Small intestine (tissue), 7 donors: ENCODE measurements around the gene CEP83. TPM values are rescaled to one million over a fixed set of nuclear protein-coding genes. Genes with fewer than 3 reads are reported as not detected.
"Not testable (repeated sequence)": the region's sequence is repeated elsewhere in the genome, so short reads cannot be mapped to it uniquely, and the experiment has no call there.

ENCODE experiments used
- DNase-seq, 2 donors: peaks; one replicate each; pipeline versions ENCODE4 v3.0.0 to v3.0.0-alpha.2; 2013
- FAIRE-seq: peaks from 2 replicates; lab custom pipeline; 2012; peaks lifted over from hg19 to GRCh38; lab: Jason Lieb, UNC
- H3K27ac ChIP-seq, 3 donors: one replicate each; pipeline ENCODE4 v1.5.1; 2013; ENCODE audit warnings: low read length in 2 of 3, mild to moderate bottlenecking in 2 of 3, control low read depth in 1 of 3, inconsistent platforms in 1 of 3, low read depth in 1 of 3, moderate library complexity in 1 of 3
- H3K27me3 ChIP-seq, 3 donors: one replicate each; pipeline ENCODE4 v1.6.1; 2013; ENCODE audit warnings: low read length in 3 of 3, inconsistent platforms in 1 of 3; ENCODE audit not compliant: control insufficient read depth in 3 of 3, insufficient read depth in 3 of 3
- H3K36me3 ChIP-seq, 3 donors: one replicate each; pipeline ENCODE4 v1.6.1; 2013; ENCODE audit warnings: low read length in 3 of 3, inconsistent platforms in 1 of 3, low read depth in 1 of 3, mild to moderate bottlenecking in 1 of 3, moderate library complexity in 1 of 3; ENCODE audit not compliant: control insufficient read depth in 3 of 3, insufficient read depth in 2 of 3
- H3K4me1 ChIP-seq, 3 donors: one replicate each; pipeline ENCODE4 v1.6.1; 2013; ENCODE audit warnings: low read length in 2 of 3, inconsistent platforms in 1 of 3, low read depth in 1 of 3, mild to moderate bottlenecking in 1 of 3, moderate library complexity in 1 of 3; ENCODE audit not compliant: control insufficient read depth in 3 of 3, insufficient read depth in 2 of 3
- H3K4me3 ChIP-seq, 3 donors: one replicate each; pipeline ENCODE4 v1.5.1; 2013; ENCODE audit warnings: low read length in 3 of 3, control low read depth in 1 of 3, inconsistent platforms in 1 of 3, low read depth in 1 of 3, mild to moderate bottlenecking in 1 of 3, moderate library complexity in 1 of 3
- H3K9me3 ChIP-seq, 2 donors: one replicate each; pipeline ENCODE4 v1.6.1; 2013; ENCODE audit warnings: low read depth in 1 of 2, low read length in 1 of 2; ENCODE audit not compliant: control insufficient read depth in 2 of 2, insufficient read depth in 1 of 2
- WGBS, 3 donors: extraction: QIAGEN DNeasy Blood & Tissue Kit; methylation state at CpG; one replicate each; pipeline ENCODE4 v1.1.7; 2013; 5-methylcytosine and 5-hydroxymethylcytosine counted together
- polyA plus RNA-seq, 4 donors: library from polyadenylated mRNA; stranded (reverse) in 3 of 4; unstranded in 1 of 4; fragments of 200-250 nt in 3 of 4; fragments of 120-200 nt in 1 of 4; gene quantifications; one replicate each; pipeline versions ENCODE4 v1.2.1 to v1.2.3, GENCODE V29; 2013
- donor health status: healthy with polysubstance abuse.
- donor health status: control.
- donor health status: control.
- donor health status: Bipolar disorder and iron deficiency.
- donor health status: healthy.

Gene CEP83
- polyA plus RNA-seq, 4 donors, result 3.8 to 17.3 (median 6.1) TPM

DNA sequence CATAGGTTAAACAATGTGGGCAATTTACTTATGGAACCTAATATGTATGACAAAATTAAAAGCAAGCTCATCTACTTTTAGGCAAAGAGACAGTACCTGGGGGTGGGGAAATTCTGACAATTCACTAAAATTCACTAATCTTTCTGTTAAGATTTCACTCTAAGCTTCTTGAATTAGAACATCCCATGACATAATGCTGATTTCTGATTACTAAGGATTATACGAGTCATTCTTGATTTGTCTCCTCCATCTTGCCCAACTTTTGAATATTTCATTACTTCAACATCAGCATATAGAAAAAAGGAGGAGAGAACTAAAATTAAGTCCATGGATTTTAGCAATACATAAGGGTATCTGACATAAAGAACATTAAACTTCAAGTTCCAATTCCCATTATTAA lies 2.4 kb downstream of the CEP83 start:
- peaks cover 0 to 5% (median 4%) of the 10 kb centered on the region in 3 donors for H3K36me3 ChIP-seq
- no peak for FAIRE-seq
- no peaks in the 10 kb centered on the region for H3K9me3 ChIP-seq
- peaks cover 0 to 7% (median 5%) of the 10 kb centered on the region in 3 donors for H3K4me1 ChIP-seq
- DNase-seq, result no peak
- WGBS, 3 donors, result 86 to 89% (median 88%) methylated on average over 1 of the region's 1 CpG
- H3K27me3 ChIP-seq, result no peaks in the 10 kb centered on the region
- no peak overlapping the region for H3K4me3 ChIP-seq
- H3K27ac ChIP-seq, result no peak overlapping the region

DNA sequence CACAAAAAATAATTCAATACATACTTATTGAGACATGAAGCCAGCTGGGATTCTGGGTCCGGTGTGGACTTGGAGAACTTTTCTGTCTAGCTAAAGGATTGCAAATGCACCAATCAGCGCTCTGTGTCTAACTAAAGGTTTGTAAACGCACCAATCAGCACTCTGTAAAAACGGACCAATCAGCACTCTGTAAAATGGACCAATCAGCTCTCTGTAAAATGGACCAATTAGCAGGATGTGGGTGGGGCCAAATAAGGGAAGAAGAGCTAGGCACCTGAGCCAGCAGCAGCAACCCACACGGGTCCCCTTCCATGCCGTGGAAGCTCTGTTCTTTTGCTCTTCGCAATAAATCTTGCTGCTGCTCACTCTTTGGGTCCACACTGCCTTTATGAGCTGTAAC lies 5.3 kb downstream of the CEP83 start:
- 97 to 98% (median 98%) methylated on average over 7 of the region's 7 CpGs for WGBS, 3 donors
- not testable (repeated sequence) for DNase-seq, H3K36me3 ChIP-seq, H3K4me3 ChIP-seq, H3K27me3 ChIP-seq, H3K9me3 ChIP-seq, H3K4me1 ChIP-seq, H3K27ac ChIP-seq, FAIRE-seq

GRCh38 chr12:94445662-94446061 lies 14.0 kb downstream of the CEP83 start:
- 69 to 71% (median 70%) methylated on average over 1 of the region's 1 CpG for WGBS, 3 donors
- FAIRE-seq, result no peak

GRCh38 chr12:94437303-94437702 lies 22.4 kb downstream of the CEP83 start:
- Histone ChIP-seq H3K9me3 (peaks cover 0 to 6% of the 10 kb centered on the region in 2 donors), H3K27me3 (no peaks in the 10 kb centered on the region), H3K36me3 (no peaks in the 10 kb centered on the region), H3K4me1 (peaks cover 0 to 17% (median 2%) of the 10 kb centered on the region in 3 donors), H3K4me3 (no peak overlapping the region), H3K27ac (no peak overlapping the region)
- 95 to 100% (median 98%) methylated on average over 1 of the region's 1 CpG for WGBS, 3 donors
- FAIRE-seq (no peak), DNase-seq (no peak)

More at GRCh38 chr12:94445662-94446061, 14.0 kb downstream of the CEP83 start:
- Histone ChIP-seq H3K27me3 (no peaks in the 10 kb centered on the region), H3K9me3 (peaks cover 0 to 6% of the 10 kb centered on the region in 2 donors), H3K4me1 (no peaks in the 10 kb centered on the region), H3K27ac (no peak overlapping the region), H3K4me3 (no peak overlapping the region), H3K36me3 (peaks cover 0 to 4% (median 0%) of the 10 kb centered on the region in 3 donors)
- no peak for DNase-seq

- no peaks in the 10 kb centered on the region for H3K27me3 ChIP-seq
- no peak overlapping the region for H3K4me3 ChIP-seq
- peaks cover 0 to 17% (median 2%) of the 10 kb centered on the region in 3 donors for H3K4me1 ChIP-seq
- FAIRE-seq (no peak), DNase-seq (peak in 1 of 2 donors; percentile 19)
- H3K9me3 ChIP-seq, result peaks cover 0 to 12% of the 10 kb centered on the region in 2 donors
- WGBS, 3 donors, result 56 to 78% (median 67%) methylated on average over 5 of the region's 5 CpGs
- H3K36me3 ChIP-seq, result no peaks in the 10 kb centered on the region
- no peak overlapping the region for H3K27ac ChIP-seq
Measured at GRCh38 chr12:94435511-94435927, 24.1 kb downstream of the CEP83 start.

DNA sequence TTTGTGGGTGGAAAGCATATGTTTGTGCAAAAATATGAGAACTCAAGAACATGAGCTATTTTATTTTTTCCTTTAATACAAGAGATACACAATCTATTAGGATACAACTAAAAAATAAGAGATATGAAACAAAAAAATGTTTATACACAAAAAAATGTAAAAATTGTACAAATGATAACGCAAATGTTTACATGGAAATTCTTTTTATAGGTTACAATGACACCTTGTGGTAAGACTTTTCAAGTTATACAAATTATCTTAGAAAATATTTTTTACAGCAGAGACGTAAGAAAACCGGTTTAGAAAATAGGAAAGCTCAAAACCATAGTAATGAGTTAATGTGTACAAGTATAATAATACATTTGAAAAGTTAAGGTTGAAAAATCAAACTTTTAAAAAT lies 25.5 kb downstream of the CEP83 start:
- FAIRE-seq (peak; percentile 92), DNase-seq (peak in 1 of 2 donors; percentile 9)
- H3K9me3 ChIP-seq, result peaks cover 0 to 24% of the 10 kb centered on the region in 2 donors
- H3K27ac ChIP-seq, result peak overlapping the region in 1 of 3 donors; percentile 83
- H3K4me3 ChIP-seq, result no peak overlapping the region
- 57 to 79% (median 68%) methylated on average over 3 of the region's 3 CpGs for WGBS, 3 donors
- peaks cover 0 to 17% (median 2%) of the 10 kb centered on the region in 3 donors for H3K4me1 ChIP-seq
- H3K36me3 ChIP-seq, result peaks cover 0 to 7% (median 0%) of the 10 kb centered on the region in 3 donors
- no peaks in the 10 kb centered on the region for H3K27me3 ChIP-seq

GRCh38 chr12:94433744-94434143 lies 25.9 kb downstream of the CEP83 start:
- Histone ChIP-seq H3K9me3 (peaks cover 0 to 26% of the 10 kb centered on the region in 2 donors), H3K27ac (peak overlapping the region in 1 of 3 donors; percentile 83), H3K4me1 (peaks cover 0 to 17% (median 2%) of the 10 kb centered on the region in 3 donors), H3K4me3 (no peak overlapping the region), H3K27me3 (no peaks in the 10 kb centered on the region), H3K36me3 (peaks cover 0 to 7% (median 0%) of the 10 kb centered on the region in 3 donors)
- 20 to 47% (median 41%) methylated on average over 1 of the region's 1 CpG for WGBS, 3 donors
- DNase-seq (peak in 1 of 2 donors; percentile 74), FAIRE-seq (no peak)

GRCh38 chr12:94430304-94430703 lies 29.4 kb downstream of the CEP83 start:
- no peak overlapping the region for H3K27ac ChIP-seq
- peaks cover 0 to 22% (median 2%) of the 10 kb centered on the region in 3 donors for H3K4me1 ChIP-seq
- peak in 1 of 2 donors; percentile 5 for DNase-seq
- H3K27me3 ChIP-seq, result no peaks in the 10 kb centered on the region
- H3K4me3 ChIP-seq, result no peak overlapping the region
- peaks cover 0 to 7% (median 0%) of the 10 kb centered on the region in 3 donors for H3K36me3 ChIP-seq
- FAIRE-seq, result no peak
- H3K9me3 ChIP-seq, result peaks cover 0 to 23% of the 10 kb centered on the region in 2 donors

GRCh38 chr12:94429633-94430032 lies 30.0 kb downstream of the CEP83 start:
- DNase-seq (no peak), FAIRE-seq (no peak)
- H3K9me3 ChIP-seq, result peaks cover 0 to 28% of the 10 kb centered on the region in 2 donors
- no peaks in the 10 kb centered on the region for H3K27me3 ChIP-seq
- H3K36me3 ChIP-seq, result peaks cover 0 to 7% (median 0%) of the 10 kb centered on the region in 3 donors
- peaks cover 0 to 18% (median 2%) of the 10 kb centered on the region in 3 donors for H3K4me1 ChIP-seq
- H3K4me3 ChIP-seq, result no peak overlapping the region
- no peak overlapping the region for H3K27ac ChIP-seq
